Measurements from ENCODE around the gene DYSF.
"Not testable (repeated sequence)": the region's sequence is repeated elsewhere in the genome, so short reads cannot be mapped to it uniquely, and the experiment has no call there.

DYSF gene

GRCh38 chr2:71473346-71474031 lies 20.1 kb downstream of the DYSF start:
- no peak for DNase-seq

DNA sequence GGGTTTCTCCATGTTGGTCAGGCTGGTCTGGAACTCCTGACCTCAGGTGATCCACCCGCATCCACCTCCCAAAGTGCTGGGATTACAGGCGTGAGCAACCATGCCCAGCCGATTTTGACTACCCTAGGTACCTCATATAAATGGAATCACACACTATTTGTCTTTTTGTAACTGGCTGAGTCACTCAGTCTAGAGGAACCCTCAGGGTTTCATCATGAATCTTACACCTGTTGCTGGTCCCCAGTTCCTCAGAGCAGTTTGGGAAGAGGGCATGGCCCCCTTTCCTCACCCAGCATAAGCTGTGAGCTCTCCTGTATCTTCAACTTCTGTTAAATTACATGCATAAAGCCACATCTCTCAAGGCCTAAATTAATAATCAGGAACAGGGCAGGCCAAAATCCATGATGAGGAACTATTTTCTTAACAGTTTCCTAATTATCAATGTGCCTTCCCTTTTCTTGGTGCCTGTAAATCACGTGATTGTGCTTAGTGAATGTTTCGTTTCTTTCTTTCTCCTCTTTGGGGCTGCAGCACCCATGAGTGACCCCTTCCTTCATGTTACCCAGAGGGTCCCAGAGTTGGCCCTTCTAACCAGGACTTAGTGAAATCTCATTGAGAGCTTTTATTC lies 20.9 kb downstream of the DYSF start:
- no peak for DNase-seq

- no peak for DNase-seq
These were observed 21.5 kb downstream of the DYSF start for GRCh38 chr2:71474744-71475397.

DNA sequence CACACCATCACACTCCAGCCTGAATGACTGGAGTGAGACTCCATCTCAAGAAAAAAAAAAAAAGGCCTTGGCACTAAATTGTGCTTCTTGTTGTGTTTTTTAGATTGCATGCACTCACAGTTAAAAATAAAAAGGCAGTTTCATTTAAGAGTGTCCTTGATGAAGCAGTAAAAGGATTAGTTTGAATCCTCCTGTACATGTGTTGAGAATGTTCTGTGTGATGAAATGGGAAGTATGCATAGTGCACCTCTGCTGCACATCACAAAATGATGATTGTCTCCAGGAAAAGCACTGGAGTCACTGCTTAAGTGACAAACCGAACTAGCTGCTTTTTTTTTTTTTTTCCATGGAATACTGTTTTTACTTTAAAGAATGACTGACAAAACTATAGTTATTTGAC lies 23.1 kb downstream of the DYSF start:
- DNase-seq: no peak

GRCh38 chr2:71477231-71477691 lies 23.9 kb downstream of the DYSF start:
- DNase-seq: no peak

DNA sequence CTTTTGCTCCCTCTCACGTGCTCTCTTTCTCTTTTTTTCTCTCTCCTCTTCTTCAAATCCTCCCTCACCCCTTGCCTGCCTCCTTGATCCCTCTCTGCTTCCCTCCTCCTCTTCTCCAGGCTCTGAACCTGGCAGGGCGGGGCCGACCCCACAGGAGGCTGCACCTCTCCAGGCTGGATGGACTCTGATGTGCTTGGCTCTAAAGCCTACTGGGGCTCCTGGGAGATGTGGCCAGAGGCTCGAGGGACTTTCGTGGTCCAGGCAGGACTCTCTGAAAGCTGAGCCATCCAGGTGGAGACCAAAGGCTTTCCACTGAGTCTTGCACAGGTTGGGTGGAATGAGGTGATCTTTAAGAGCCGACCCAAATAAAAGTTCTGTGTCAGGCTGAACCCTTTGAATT lies 25.4 kb downstream of the DYSF start:
- DNase-seq: no peak

DNA sequence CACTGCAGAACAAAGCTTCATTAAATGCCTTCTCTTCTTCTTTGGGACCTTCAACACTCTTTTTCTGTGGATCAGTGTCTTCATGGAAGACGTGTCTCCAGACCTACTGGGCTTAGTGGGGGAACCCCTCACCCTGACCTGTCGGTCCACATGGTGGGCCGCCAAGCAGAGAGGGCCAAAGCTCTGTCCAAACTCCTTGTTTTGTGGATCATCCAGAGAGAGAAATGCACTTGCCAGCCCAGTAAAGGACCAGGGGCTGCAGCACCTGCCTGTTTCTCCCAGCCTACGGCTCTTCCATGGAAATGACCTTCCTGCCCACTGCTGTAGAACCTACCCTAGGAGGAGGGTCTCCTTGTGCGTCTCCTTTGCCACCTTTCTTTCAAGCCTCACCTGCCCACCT lies 25.9 kb downstream of the DYSF start:
- DNase-seq: no peak

- no peak for DNase-seq
These were observed 27.8 kb downstream of the DYSF start for GRCh38 chr2:71481111-71481510.

DNA sequence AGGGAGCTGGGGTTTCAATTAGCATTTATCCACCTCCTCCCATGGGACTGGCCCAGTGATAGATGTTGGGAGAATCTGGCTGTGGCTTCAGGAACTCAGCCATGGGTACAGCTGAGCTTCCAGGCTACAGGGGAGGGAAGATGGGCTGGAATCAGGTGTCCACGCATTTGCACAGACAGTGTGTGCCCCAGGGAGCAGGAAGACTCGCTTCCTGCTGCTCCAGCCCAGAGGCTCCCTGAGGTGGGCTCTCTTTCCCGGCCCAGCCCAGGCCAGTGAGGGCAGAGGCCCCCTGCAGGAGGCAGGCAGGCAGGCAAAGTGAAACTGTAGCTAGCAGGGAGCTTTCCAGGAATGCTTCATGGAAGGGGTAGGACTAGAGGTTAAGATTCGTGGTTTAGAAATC lies 28.7 kb downstream of the DYSF start:
- no peak for DNase-seq

DNA sequence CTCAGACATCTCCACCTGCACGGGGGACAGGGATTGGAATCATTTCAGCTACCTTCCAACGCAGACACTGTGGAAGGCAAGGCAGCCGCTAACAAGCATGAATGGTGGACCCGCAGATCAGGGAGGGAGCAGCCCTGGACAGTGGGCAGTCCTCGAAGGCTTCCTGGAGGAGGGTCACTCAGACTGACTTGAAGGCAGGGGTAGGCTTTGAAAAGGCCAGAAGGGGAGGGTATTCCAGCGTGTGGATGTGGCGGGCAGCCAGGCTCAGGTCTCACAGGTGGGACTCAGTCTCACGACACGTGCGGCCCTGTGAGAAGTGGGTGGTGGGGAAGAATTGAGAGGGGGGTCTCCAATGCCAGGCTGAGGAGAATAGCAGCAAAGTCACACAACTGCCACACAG lies 29.9 kb downstream of the DYSF start:
- no peak for DNase-seq

- DNase-seq: no peak
These were observed 31.0 kb downstream of the DYSF start for GRCh38 chr2:71484354-71484753.

DNA sequence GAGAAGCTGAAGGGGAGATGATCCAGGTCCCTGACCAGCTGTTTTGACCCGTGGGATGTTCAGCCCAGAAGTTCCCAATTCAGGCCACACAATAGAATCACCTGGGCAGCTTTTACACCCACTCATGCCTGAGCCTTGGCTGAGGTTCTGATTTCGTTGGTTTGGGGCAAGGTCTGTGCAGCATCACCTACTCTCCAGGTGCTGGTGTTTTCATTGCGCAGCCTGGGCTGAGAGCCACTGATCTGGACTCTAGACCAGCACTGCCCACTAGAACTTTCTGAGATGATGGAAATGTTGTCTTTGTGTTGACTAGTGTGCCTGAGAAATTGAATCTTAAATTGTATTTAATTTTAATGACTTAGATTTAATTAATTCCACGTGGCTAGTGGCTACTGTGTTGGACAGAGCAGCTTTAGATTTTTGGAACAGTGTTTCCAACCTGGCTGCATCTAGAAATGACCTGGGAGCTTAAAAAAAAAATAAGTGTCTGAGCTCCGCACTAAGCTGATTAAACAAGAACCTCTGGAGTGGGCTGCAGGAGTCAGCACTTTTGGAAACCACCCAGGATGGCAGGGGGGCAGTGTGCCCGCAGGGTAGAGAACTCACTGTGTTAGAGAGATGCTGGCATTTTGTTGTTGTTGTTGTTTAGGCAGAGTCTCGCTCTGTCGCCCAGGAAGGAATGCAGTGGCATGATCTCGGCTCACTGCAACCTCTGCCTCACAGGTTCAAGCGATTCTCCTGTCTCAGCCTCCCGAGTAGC lies 33.7 kb downstream of the DYSF start:
- no peak for DNase-seq

DNA sequence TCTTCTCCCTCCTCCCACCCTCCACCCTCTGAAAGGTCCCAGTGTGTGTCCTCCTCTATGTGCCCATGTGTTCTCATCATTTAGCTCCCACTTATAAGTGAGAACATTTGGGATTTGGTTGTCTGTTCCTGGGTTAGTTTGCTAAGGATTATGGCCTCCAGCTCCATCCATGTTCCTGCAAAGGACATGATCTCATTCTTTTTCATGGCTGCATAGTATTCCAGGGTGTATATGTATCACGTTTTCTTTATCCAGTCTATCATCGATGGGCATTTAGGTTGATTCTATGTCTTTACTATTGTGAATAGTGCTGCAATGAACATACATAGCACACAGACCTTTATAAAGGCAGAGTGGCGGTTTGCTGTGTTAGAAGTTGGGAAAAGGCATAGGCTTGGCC lies 38.2 kb downstream of the DYSF start:
- not testable (repeated sequence) for DNase-seq

GRCh38 chr2:71492112-71492511 lies 38.8 kb downstream of the DYSF start:
- DNase-seq: no peak

DNA sequence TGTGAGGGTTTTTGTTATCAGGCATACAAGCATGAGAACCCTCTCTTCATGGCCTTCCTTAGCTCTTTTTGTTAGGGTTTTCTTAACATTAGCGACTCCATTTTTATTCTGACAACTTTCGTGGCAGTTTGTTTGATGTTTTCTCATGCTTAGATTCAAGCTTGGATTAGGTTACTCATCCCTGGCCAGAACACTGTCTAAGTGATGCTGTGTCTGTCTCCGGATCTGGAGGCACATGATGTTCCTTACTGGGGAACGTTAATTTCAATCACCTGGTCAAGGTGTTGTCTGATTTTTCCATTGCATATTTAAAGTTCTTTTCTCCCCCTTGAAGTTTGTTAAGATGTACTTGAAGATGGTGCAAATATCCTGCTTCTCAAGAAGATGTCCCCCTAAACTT lies 40.7 kb downstream of the DYSF start:
- no peak for DNase-seq

- DNase-seq: no peak
These were observed 41.3 kb downstream of the DYSF start for GRCh38 chr2:71494523-71495155.

DNA sequence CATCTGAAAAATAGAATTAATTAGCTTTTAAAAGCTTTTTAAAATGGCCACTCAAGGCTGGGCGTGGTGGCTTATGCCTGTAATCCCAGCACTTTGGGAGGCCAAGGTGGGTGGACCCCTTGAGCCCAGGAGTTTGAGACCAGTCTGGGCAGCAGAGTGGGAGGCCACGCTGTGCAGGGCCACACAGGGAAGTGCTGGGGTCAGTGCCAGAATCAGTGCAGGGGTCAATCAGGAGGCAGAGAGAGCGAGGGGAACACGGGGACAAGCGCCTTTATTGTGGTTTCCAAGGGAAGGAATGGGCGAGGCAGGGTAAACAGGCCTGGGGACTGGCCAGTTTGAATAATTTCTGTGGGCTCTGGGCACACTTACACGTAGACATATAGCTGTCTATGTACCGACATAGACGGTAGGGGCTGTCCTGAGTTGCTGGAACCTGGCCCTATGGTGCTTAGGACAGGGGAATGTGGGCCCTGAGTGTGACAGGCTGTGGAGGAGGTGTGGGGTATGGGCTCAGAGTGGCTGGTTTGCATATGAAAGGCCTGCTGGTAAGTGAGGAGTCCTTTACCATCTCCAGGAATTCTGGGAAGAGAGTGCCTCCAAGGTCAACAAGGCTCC lies 42.9 kb downstream of the DYSF start:
- DNase-seq: no peak

GRCh38 chr2:71498261-71498701 lies 44.9 kb downstream of the DYSF start:
- DNase-seq: no peak

DNA sequence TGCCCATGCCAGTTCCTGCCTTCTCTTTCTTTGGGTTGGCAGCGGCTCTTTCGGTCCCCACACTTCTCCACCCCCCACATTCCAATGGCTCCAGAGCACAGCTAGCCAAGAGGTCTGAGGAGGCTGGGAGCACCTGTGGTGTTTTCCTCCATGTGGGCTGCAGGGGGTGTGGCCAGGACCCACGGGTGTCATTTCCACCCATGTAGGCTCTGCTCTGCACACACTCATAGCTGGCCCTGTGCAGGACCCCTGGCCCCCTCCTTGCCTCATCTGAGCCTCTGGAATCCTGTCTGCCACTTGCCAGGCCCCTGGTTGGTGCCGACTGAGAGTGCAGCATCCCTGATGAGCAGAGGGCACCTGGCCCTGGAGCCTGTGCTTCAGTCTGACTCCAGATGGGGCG lies 46.3 kb downstream of the DYSF start:
- no peak for DNase-seq

GRCh38 chr2:71500426-71501079 lies 47.2 kb downstream of the DYSF start:
- DNase-seq: no peak

- DNase-seq: no peak
These were observed 49.8 kb downstream of the DYSF start for GRCh38 chr2:71502941-71503738.

All from activated CD4-positive, alpha-beta T cell treated with anti-CD3 and anti-CD28 coated beads for 4 hours (primary cell).